ENCODE results near the gene SLC25A24.
"Not testable (repeated sequence)": the region's sequence is repeated elsewhere in the genome, so short reads cannot be mapped to it uniquely, and the experiment has no call there.

- TF ChIP-seq, protein P1, sequence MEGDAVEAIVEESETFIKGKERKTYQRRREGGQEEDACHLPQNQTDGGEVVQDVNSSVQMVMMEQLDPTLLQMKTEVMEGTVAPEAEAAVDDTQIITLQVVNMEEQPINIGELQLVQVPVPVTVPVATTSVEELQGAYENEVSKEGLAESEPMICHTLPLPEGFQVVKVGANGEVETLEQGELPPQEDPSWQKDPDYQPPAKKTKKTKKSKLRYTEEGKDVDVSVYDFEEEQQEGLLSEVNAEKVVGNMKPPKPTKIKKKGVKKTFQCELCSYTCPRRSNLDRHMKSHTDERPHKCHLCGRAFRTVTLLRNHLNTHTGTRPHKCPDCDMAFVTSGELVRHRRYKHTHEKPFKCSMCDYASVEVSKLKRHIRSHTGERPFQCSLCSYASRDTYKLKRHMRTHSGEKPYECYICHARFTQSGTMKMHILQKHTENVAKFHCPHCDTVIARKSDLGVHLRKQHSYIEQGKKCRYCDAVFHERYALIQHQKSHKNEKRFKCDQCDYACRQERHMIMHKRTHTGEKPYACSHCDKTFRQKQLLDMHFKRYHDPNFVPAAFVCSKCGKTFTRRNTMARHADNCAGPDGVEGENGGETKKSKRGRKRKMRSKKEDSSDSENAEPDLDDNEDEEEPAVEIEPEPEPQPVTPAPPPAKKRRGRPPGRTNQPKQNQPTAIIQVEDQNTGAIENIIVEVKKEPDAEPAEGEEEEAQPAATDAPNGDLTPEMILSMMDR (IDR thresholded peaks at IDR 0.05): not testable (repeated sequence)
- not testable (repeated sequence) for TF ChIP-seq POLR2A (IDR thresholded peaks at IDR 0.05)
Observed at GRCh38 chr1:108232183-108232582, 32.0 kb upstream of the SLC25A24 start.
